Measurements from ENCODE around the gene IL13.

The IL13 gene

GRCh38 chr5:132661231-132662003 is 3.4 kb downstream of the IL13 start:
- no peak for TF ChIP-seq CTCF (IDR thresholded peaks at IDR 0.05)
- no peaks in the 10 kb centered on the region for H3K9me3 ChIP-seq
- no peak overlapping the region for H3K27ac ChIP-seq
- H3K36me3 ChIP-seq, result no peaks in the 10 kb centered on the region
- peaks cover 0 to 2% of the 10 kb centered on the region in 2 experiments for H3K4me1 ChIP-seq (ENCODE audit: control insufficient read depth in 1 of 2, insufficient read depth in 1 of 2, low read depth in 1 of 2, low read length in 1 of 2)
- H3K4me3 ChIP-seq (ENCODE audit: low read depth in 1 of 2, low read length in 1 of 2), result no peak overlapping the region
- peaks cover 23% of the 10 kb centered on the region for H3K27me3 ChIP-seq

- H3K4me1 ChIP-seq (ENCODE audit: control insufficient read depth in 1 of 2, insufficient read depth in 1 of 2, low read depth in 1 of 2, low read length in 1 of 2), result no peaks in the 10 kb centered on the region
- peaks cover 17% of the 10 kb centered on the region for H3K27me3 ChIP-seq
- no peaks in the 10 kb centered on the region for H3K36me3 ChIP-seq
- H3K9me3 ChIP-seq, result no peaks in the 10 kb centered on the region
- no peak overlapping the region for H3K27ac ChIP-seq
- no peak overlapping the region for H3K4me3 ChIP-seq (ENCODE audit: low read depth in 1 of 2, low read length in 1 of 2)
- TF ChIP-seq CTCF (IDR thresholded peaks at IDR 0.05), result no peak
Observed at GRCh38 chr5:132662004-132662401, 4.0 kb downstream of the IL13 start.

GRCh38 chr5:132662925-132663770 is 5.2 kb downstream of the IL13 start:
- Histone ChIP-seq H3K4me3 (ENCODE audit: low read depth in 1 of 2, low read length in 1 of 2) (no peak overlapping the region), H3K9me3 (no peaks in the 10 kb centered on the region), H3K36me3 (no peaks in the 10 kb centered on the region), H3K27ac (no peak overlapping the region), H3K4me1 (ENCODE audit: control insufficient read depth in 1 of 2, insufficient read depth in 1 of 2, low read depth in 1 of 2, low read length in 1 of 2) (no peaks in the 10 kb centered on the region), H3K27me3 (peaks cover 6% of the 10 kb centered on the region)
- TF ChIP-seq CTCF (IDR thresholded peaks at IDR 0.05), result no peak

- H3K27me3 ChIP-seq, result no peaks in the 10 kb centered on the region
- no peak for TF ChIP-seq CTCF (IDR thresholded peaks at IDR 0.05)
- H3K27ac ChIP-seq, result no peak overlapping the region
- no peak overlapping the region for H3K4me3 ChIP-seq (ENCODE audit: low read depth in 1 of 2, low read length in 1 of 2)
- no peaks in the 10 kb centered on the region for H3K9me3 ChIP-seq
- H3K4me1 ChIP-seq (ENCODE audit: control insufficient read depth in 1 of 2, insufficient read depth in 1 of 2, low read depth in 1 of 2, low read length in 1 of 2), result no peaks in the 10 kb centered on the region
- H3K36me3 ChIP-seq, result no peaks in the 10 kb centered on the region
Observed at GRCh38 chr5:132663771-132664695, 6.1 kb downstream of the IL13 start.

GRCh38 chr5:132664696-132665209 is 6.8 kb downstream of the IL13 start:
- no peak overlapping the region for H3K27ac ChIP-seq
- H3K27me3 ChIP-seq, result no peaks in the 10 kb centered on the region
- no peaks in the 10 kb centered on the region for H3K4me1 ChIP-seq (ENCODE audit: control insufficient read depth in 1 of 2, insufficient read depth in 1 of 2, low read depth in 1 of 2, low read length in 1 of 2)
- no peaks in the 10 kb centered on the region for H3K36me3 ChIP-seq
- H3K4me3 ChIP-seq (ENCODE audit: low read depth in 1 of 2, low read length in 1 of 2), result no peak overlapping the region
- TF ChIP-seq CTCF (IDR thresholded peaks at IDR 0.05), result no peak
- no peaks in the 10 kb centered on the region for H3K9me3 ChIP-seq

Data from neutrophil (primary cell).